IPS-18c (cell line): ENCODE measurements around the gene B3GNT5.

ENCODE experiments used
- H3K4me3 ChIP-seq: 2 replicates; pipeline ENCODE4 v1.7.0; 2013; ENCODE audit warnings: low read depth, mild to moderate bottlenecking, low read length, moderate library complexity; ENCODE audit not compliant: insufficient read depth
- H3K9me3 ChIP-seq: one replicate; pipeline ENCODE4 v1.6.1; 2013; ENCODE audit warnings: mild to moderate bottlenecking, low read length, moderate library complexity; ENCODE audit not compliant: control insufficient read depth, insufficient read depth

The B3GNT5 gene

DNA sequence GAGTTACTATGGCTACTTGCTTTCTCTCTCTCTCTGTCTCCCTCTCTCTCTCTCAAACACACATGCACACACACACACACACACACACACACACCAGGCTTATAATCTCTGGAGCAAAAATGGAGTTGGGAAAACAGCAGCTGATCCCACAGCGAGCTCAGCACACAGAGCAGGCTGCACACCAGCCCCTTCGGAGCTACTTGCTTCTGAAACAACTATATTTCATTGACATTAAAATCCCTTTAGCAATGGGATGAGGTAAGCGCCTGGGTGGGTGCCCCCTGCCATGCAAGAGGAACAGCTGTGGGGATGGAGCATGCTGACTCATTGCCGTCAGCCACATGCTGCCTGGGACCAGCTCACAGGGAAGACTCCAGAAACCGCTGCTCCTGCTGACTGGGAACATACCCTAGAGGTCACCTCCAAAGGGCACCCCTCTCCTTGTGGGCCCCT is 45.7 kb downstream of the B3GNT5 start:
- Histone ChIP-seq H3K9me3 (no peaks in the 10 kb centered on the region), H3K4me3 (no peak overlapping the region; the same call in 1 of the 2 replicates)

DNA sequence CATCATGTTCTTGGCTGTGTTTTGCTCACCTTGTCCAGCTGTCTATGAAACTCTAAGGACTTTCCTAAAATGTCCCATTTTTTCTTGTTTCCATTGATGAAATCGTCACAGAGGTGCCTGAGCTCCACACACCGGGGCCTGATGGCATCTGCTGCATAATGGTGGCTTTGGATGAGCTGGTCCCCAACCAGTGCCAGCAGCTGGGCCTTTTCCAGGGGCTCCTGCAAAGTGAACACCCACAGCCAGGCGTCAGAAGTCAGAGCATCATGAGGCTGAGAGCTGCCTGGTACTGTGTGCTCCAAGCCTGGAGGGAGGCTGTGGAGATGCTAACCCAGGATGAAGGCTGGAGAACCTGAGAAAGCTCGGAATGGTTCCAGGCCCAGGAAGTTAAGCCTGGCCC is 46.9 kb downstream of the B3GNT5 start:
- no peak overlapping the region for H3K4me3 ChIP-seq
- peaks cover 2% of the 10 kb centered on the region for H3K9me3 ChIP-seq

DNA sequence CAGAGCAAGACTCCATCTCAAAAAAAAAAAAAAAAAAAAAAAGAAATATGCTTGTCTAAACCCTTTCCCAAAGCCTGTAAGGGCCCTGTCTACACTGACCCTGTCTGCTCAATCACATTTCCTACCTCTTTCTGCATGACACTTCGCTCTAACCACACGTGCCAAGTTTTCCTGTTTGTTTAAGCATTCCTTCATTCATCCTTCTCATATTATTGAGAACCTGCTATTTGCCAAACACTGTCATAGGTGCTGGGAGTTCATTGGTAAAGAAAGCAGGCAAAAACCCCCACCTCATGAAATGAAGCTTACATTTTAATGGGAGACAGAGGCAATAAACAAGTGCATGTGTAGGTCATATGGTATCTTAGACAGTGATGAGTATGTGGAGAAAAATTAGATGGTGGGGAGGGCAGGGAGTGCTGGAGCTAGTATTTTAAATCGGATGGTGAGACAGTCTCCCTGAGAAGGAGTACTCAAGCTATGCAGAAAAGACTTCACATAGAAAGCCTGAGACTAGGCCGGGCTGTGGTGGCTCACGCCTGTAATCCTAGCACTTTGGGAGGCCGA is 48.0 kb downstream of the B3GNT5 start:
- Histone ChIP-seq H3K4me3 (no peak overlapping the region), H3K9me3 (peaks cover 2% of the 10 kb centered on the region)

DNA sequence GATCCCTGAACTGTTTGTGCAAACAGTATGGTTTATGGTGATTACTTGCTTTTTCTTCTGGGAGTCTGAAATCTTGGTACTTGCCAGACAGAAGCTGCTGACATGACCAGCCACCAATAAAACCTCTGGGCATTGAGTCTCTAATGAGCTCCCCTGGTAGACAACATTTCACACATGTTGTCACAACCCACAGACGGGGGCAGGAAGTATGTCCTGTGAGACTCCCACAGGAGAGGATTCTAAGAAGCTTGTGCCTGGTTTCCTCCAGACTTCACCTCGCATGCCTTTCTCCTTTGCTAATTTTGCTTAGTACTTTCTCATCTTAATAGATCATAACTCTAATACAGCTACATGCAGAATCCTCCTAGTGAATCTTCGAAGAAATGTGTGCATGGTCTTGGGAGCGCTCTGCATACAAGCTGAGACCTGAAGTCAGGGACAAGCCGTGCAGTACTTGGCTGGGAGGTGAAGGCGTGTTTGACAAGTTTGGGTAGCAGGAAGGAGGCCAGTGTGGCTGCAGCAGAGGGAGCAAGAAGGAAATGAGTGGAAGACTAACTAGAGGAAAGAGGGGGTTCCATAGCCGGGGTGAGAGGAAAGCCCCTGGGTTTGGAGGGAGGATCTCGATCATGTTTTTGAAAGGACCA is 49.0 kb downstream of the B3GNT5 start:
- Histone ChIP-seq H3K4me3 (no peak overlapping the region), H3K9me3 (peaks cover 2% of the 10 kb centered on the region)

DNA sequence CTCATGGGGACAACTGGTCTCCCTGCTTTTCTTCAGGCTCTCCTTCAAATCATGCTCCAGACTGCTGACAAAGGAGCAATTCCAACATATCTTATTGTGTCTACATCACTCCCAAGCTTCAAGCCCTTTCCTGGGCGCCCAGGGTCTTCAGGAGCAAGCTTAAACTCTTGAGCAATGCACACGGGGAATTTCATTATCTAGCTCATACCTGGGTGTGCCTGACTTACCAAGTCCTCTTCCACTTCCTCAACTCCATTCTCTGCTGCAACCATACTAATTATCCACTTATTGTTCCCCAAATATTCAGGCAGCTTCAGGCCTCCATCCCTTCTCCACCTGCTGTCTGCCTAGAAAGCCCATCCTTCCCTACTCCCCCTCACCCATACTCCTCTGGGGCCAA is 50.6 kb downstream of the B3GNT5 start:
- peaks cover 2% of the 10 kb centered on the region for H3K9me3 ChIP-seq
- no peak overlapping the region for H3K4me3 ChIP-seq

DNA sequence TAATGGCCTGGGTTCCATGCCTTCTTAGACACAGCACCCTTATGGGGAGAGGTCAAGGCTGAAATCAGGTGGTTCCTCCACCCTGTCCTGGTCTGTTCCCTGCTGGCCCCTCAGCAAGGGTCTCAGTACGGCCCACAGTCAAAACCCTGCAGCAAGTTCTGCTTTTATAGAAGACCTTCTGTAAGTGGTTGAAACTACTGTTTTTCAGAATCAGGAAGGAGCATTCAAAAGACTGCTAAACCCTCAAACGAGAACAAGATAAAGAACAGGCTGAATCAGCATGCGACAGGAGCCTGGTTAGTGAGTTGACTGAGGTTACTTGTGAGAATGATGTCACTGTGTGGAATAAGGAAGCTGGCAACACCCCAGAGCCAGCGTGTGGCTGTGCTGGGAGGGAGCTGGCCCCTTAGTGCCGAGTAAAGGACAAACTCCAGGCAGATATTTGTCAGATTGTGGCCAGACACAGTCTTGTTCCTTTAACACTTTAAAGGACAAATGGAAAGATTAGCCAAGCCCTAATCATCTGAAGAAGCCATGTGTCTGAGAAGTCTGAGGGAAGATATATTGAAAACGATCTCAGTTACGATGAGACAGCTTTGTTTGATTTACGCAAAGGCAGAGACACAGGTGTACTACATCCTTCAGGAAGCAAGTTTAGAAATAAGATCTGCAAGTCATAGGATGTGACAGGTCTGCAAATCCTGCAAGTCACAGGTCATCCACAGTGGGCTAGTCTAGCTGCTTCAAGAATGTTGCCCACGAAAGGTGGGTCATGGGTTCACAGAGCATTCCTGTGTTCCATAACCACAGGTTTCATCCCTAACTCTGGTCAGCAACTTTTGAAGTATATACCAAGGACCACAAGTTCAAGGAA is 54.0 kb downstream of the B3GNT5 start:
- peaks cover 2% of the 10 kb centered on the region for H3K9me3 ChIP-seq
- H3K4me3 ChIP-seq, result no peak overlapping the region

DNA sequence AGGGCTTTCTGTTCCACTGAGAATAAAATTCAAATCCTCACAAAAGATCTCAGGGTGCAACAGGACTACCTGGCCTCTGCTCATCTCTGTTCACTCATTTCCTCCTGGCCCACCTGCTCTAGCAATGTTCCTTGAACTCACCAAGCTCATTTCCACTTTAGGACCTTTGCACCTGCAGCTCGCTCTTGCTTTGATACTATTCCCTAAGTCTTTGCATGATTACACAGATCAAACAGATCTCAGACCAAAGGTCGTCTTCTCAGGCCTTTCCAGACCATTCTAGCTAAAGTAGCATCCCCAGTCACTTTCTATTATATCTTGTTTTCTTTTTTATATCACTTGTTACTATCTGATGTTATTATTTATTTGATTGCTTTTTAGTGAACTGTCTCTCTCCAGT is 54.7 kb downstream of the B3GNT5 start:
- no peak overlapping the region for H3K4me3 ChIP-seq

DNA sequence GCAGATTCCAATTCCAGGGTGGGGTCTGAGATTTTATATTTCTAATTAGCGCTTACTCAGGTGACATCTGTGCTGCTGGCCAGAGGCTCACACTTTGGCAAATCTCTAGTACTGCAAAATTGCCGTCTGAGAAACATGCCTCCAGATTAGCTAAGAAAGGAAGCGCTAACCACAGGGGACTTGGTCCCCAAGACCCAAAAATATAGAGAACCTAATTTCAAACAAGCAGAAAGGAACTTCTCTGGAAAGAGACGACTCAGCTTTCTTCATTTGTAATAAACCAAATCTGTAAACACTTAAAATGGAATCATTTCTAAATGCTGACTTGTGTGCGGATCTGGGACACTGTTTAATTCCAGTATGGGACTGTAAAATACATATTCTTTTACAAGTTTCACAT is 55.7 kb downstream of the B3GNT5 start:
- peaks cover 2% of the 10 kb centered on the region for H3K9me3 ChIP-seq
- no peak overlapping the region for H3K4me3 ChIP-seq

More for the DNA sequence above, 54.7 kb downstream of the B3GNT5 start:
- peaks cover 2% of the 10 kb centered on the region for H3K9me3 ChIP-seq

DNA sequence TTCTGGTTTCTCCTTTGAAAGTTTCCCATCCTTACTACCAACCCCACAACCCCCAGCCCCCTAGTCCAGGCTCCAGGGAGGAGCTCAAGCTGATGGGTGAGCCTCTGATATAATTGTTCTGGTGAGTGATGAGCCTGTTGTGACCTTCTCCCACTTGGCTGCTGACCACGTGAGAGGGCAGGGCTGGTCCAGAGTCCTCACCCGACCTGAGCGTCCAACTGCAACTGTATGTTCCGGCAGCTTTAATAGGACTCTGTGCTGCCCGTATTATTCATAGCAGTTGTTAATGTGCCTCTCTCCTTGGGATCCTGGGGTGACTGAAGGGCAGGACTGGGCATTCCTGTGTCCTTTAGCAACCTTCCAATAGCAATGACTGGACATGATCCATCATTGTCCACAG is 56.2 kb downstream of the B3GNT5 start:
- Histone ChIP-seq H3K9me3 (no peaks in the 10 kb centered on the region), H3K4me3 (no peak overlapping the region)

DNA sequence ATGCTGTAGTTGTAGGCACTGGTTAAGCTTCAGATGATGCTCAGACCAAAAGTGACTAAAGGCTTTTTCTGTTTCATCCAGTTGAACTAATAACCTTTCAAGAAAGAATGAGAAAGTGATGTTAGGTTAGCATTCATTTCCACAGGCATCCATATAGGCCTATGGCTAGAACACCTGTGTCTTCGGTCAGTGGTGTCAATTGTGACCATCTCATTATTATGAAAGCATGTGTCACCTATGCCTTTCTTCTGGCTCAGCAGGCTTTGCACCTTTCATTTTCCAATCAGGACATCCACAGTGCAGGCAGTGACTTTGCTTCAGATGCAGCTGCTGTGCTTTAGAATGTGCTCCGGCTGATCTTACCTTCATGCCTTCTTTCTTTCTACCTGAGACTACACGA is 57.9 kb downstream of the B3GNT5 start:
- H3K9me3 ChIP-seq, result no peaks in the 10 kb centered on the region
- H3K4me3 ChIP-seq, result no peak overlapping the region

DNA sequence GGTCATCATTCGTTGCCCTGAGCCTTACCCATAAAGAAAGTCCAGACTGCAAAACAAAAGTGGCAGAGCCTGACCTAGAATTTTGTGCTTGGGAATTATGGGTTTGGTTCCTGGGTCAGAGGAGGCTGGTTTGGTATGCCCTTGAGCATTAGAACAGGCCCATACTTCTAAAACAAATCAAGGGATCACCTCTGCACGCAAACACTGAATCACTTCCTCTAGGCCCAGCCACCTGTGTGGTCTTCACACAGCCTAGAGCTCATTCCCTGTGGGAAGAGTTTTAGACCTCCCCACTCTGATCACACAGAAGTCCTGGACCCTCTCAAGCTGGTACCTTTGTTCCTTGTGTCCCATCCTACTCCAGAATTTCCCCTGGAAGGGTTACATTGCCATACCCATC is 59.4 kb downstream of the B3GNT5 start:
- Histone ChIP-seq H3K4me3 (no peak overlapping the region), H3K9me3 (no peaks in the 10 kb centered on the region)

DNA sequence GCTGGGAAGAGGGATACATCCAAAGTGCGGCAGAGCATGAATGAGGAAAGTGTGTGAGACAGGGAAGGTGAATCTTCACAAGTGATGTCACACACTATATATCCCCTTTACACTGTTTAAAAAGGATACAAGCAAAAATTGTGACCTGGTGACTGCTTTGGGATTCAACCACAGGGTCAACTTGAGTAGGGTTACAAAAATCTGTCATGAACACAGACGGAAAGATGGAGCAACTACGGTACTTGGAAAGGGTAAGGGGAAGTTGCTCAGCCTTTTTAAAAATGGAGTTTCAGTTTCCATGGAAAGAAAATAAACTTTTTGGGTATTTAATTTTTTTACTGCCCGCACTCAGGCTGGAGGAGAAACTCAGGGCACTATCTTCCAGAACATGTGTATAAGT is 60.3 kb downstream of the B3GNT5 start:
- Histone ChIP-seq H3K4me3 (no peak overlapping the region), H3K9me3 (no peaks in the 10 kb centered on the region)

DNA sequence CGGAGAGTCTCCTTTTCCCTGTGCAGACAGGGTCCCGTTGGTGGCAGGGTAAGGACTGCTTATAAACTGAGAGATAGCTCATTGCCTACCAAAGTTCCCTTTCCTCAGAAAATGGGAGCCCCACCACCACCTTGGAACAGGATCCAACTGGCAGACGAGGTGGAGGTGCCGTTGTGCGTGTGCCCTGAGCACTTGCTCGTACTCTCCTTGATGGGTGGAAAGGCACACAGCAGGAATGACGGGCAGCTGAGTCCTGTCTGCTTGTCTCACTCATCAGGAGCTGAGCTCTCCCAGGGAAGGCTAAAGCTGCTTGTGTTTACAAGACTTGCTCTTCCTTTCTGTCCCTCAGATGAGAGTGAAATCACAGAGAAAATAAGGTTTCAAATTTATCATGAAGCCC is 60.7 kb downstream of the B3GNT5 start:
- H3K4me3 ChIP-seq, result no peak overlapping the region
- no peaks in the 10 kb centered on the region for H3K9me3 ChIP-seq

DNA sequence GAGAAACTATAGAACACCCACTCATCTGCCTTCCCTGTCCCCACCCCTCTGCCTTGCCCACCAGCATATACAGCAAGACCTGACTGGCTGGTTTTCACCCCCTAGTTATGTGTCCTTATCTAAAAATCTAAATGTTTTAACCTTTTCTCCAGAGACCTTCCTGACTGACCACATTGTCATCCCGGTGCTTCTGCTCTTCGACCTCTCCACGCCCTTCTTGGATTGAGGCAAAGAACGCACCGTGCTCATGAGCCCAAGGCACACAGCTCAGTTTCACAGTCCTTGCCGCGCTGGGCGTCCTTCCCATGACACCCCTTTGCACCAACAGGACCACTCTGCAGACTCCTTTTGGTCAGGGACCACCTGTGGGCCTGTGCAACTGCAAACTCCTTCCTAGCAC is 62.7 kb downstream of the B3GNT5 start:
- Histone ChIP-seq H3K4me3 (no peak overlapping the region), H3K9me3 (no peaks in the 10 kb centered on the region)

DNA sequence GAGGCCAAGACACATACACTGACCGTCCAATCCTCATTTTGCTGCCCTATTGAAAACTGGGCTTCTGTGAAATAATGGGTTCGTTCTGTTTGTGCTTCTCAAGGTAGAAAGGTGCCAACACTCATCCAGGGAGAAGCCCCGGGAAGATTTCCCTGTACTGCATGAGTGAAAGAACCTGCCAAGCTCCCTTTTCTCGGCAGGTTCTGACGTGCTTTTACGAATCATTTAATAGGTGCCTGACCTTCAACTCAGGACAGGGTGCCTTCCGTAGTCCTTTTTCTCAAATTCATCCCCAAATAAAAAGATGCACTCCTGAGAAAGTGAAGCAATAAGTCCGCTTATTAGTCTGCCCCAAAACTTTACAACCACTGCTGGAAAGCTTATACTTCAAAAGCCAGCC is 64.2 kb downstream of the B3GNT5 start:
- Histone ChIP-seq H3K9me3 (no peaks in the 10 kb centered on the region), H3K4me3 (no peak overlapping the region)

DNA sequence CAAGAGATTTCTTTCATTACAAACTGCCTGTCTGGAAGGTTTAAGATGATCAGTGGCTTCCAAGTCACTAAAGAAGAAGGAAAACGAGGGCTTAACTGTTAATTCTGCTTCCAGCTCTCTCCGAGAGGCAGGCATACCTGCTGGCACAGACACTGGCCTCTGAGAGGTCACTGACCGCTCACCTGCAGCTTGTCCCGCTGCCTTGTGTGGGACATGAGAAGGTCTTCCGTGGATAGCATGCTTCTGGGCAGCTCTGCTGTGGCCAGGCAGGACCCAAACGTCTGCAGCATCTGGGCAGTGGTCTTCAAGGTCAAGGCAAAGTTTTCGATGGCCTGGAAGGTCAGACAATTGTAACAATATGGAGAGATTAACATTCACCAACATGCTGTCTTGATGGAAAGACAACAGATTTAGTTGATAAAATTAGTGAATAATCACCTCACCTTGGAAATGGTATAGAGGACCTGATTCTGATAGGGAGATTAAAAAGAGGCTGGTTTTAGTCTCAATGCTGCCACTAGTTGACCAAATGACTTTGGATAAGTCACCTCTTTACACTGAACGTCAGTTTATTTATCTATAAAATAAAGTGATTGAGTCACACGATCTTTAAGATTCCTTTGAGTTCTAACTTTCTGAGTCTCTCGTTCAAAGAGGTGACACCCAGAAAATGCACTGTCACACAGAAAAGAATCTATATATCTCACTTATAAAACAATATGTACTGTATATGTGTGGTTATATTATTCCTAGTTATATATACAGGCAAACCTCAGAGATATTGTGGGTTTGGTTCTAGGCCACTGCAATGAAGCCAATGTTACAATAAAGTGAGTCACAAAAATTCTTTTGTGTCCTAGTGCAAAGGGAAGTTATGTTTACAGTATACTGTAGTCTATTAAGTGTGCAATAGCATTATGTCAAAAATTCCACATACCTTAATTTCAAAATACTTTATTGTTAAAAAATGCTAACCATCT is 65.1 kb downstream of the B3GNT5 start:
- no peak overlapping the region for H3K4me3 ChIP-seq
- no peaks in the 10 kb centered on the region for H3K9me3 ChIP-seq

DNA sequence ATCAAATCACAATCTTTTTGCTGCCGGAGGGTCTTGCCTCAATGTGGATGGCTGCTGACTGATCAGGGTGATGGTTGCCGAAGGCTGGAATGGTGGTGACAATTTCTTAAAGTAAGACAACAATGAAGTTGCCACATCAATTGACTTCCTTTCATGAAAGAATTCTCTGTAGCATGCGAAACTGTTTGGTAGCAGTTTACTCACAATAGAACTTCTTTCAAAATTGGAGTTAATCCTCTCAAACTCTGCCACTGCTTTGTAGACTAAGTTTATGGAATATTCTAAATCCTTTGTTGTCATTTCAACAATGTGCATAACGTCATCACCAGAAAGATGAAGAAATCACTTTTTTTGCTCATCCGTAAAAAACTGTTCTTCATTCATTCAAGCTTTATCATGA is 65.8 kb downstream of the B3GNT5 start:
- no peak overlapping the region for H3K4me3 ChIP-seq
- H3K9me3 ChIP-seq, result no peaks in the 10 kb centered on the region
